Right atrium auricular region (tissue), 2 donors: ENCODE data around the gene SULT1A1. TPM values are rescaled to one million over a fixed set of nuclear protein-coding genes. Genes with fewer than 3 reads are reported as not detected.

Source experiments
- DNase-seq: peaks from one replicate; pipeline ENCODE4 v3.0.0-alpha.2; 2019; ENCODE audit warnings: low spot score
- H3K27ac ChIP-seq, 2 donors: fragments of 200-600 bp; sonication (generic); 1 replicate in 1 of 2; 2 replicates in 1 of 2; pipeline ENCODE4 v1.5.1; 2016 to 2019
- H3K27me3 ChIP-seq, 2 donors: fragments of 200-600 bp; sonication (generic); one replicate each; pipeline versions ENCODE4 v1.5.1 to v1.6.0; 2017 to 2019
- H3K36me3 ChIP-seq: fragments of 200-600 bp; sonication (generic); one replicate; pipeline ENCODE4 v1.5.1; 2016
- H3K4me1 ChIP-seq, 2 donors: fragments of 200-600 bp; sonication (generic); one replicate each; pipeline versions ENCODE4 v1.5.1 to v1.6.0; 2017 to 2019
- H3K4me3 ChIP-seq, 2 donors: fragments of 200-600 bp; sonication (generic); 1 replicate in 1 of 2; 2 replicates in 1 of 2; pipeline ENCODE4 v1.5.1; 2017 to 2019; ENCODE audit warnings: mild to moderate bottlenecking in 1 of 2, moderate library complexity in 1 of 2
- H3K9me3 ChIP-seq, 2 donors: fragments of 200-600 bp; sonication (generic); one replicate each; pipeline ENCODE4 v1.5.1; 2019
- CTCF ChIP-seq, 2 donors: fragments of 200-600 bp; sonication (generic); IDR thresholded peaks; one replicate each; pipeline ENCODE4 v1.5.1; 2019; ENCODE audit warnings: antibody characterized with exemption in 2 of 2
- total RNA-seq, 2 donors: library from RNA; depleted of rRNA; stranded (reverse); fragments of >200 nt; gene quantifications; one replicate each; pipeline ENCODE4 v1.1.0, GENCODE V29; 2016

The SULT1A1 gene
- total RNA-seq, 2 donors from 2014 or later, result 37.9 to 38.1 TPM

- Histone ChIP-seq H3K27ac (no peak overlapping the region), H3K27me3 (no peaks in the 10 kb centered on the region), H3K36me3 (peaks cover 41% of the 10 kb centered on the region), H3K4me1 (peaks cover 0 to 5% of the 10 kb centered on the region in 2 donors), H3K4me3 (no peak overlapping the region), H3K9me3 (no peaks in the 10 kb centered on the region)
- TF ChIP-seq CTCF (IDR thresholded peaks at IDR 0.05), result no peak
- DNase-seq, result no peak
These were observed 18.5 kb downstream of the SULT1A1 start for GRCh38 chr16:28591355-28591754.

GRCh38 chr16:28590384-28591340 lies 19.2 kb downstream of the SULT1A1 start:
- Histone ChIP-seq H3K36me3 (peaks cover 42% of the 10 kb centered on the region), H3K4me3 (no peak overlapping the region), H3K27ac (no peak overlapping the region), H3K27me3 (no peaks in the 10 kb centered on the region), H3K9me3 (no peaks in the 10 kb centered on the region), H3K4me1 (no peaks in the 10 kb centered on the region)
- TF ChIP-seq CTCF (IDR thresholded peaks at IDR 0.05), result no peak
- DNase-seq, result no peak

DNA sequence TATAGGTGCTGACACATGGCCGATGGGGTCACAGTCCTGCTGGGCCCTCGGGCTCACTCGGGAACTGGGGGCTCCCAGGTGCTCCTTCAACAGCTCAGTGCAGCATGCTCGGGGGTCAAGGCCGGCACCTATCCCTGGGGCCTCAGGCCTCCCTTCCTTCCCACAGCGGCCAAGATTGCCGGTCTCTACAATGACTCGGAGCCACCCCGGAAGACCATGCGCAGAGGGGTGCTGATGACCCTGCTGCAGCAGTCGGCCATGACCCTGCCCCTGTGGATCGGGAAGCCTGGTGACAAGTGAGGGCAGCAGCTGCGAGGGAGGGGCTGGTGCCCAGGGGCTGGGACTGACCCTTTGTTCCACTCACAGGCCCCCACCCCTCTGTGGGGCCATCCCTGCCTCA lies 19.9 kb downstream of the SULT1A1 start:
- Histone ChIP-seq H3K4me3 (no peak overlapping the region), H3K9me3 (no peaks in the 10 kb centered on the region), H3K36me3 (peaks cover 50% of the 10 kb centered on the region), H3K27me3 (no peaks in the 10 kb centered on the region), H3K27ac (no peak overlapping the region), H3K4me1 (no peaks in the 10 kb centered on the region)
- DNase-seq, result no peak
- no peak for TF ChIP-seq CTCF (IDR thresholded peaks at IDR 0.05)

DNA sequence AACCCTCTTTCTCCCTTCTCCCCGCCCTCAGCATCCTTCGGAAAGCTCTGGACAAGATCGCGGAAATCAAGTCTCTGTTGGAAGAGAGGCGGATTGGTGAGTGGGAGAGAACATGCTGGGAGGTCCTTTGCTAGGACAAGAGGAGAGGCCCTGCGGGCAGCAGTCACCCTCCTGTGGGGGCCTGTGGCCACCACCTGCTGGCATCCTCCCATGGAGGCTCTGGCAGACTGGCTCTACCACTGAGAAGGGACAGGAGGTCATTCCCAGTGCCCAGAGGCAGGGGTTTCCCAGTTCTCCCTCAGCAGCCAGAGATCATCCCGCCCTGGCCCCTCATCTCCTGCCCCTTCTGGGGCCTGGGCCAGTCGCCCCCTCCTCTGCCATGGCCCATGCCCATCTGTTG lies 20.8 kb downstream of the SULT1A1 start:
- TF ChIP-seq CTCF (IDR thresholded peaks at IDR 0.05), result no peak
- H3K4me3 ChIP-seq, result no peak overlapping the region
- no peaks in the 10 kb centered on the region for H3K27me3 ChIP-seq
- no peaks in the 10 kb centered on the region for H3K9me3 ChIP-seq
- no peaks in the 10 kb centered on the region for H3K4me1 ChIP-seq
- no peak for DNase-seq
- H3K36me3 ChIP-seq, result peaks cover 53% of the 10 kb centered on the region
- H3K27ac ChIP-seq, result no peak overlapping the region

GRCh38 chr16:28587386-28587785 lies 22.5 kb downstream of the SULT1A1 start:
- no peak for TF ChIP-seq CTCF (IDR thresholded peaks at IDR 0.05)
- Histone ChIP-seq H3K4me3 (no peak overlapping the region), H3K27ac (no peak overlapping the region), H3K4me1 (no peaks in the 10 kb centered on the region), H3K27me3 (no peaks in the 10 kb centered on the region), H3K36me3 (peaks cover 66% of the 10 kb centered on the region), H3K9me3 (no peaks in the 10 kb centered on the region)
- no peak for DNase-seq
